ENCODE data around the gene KIAA0319L.

DNA sequence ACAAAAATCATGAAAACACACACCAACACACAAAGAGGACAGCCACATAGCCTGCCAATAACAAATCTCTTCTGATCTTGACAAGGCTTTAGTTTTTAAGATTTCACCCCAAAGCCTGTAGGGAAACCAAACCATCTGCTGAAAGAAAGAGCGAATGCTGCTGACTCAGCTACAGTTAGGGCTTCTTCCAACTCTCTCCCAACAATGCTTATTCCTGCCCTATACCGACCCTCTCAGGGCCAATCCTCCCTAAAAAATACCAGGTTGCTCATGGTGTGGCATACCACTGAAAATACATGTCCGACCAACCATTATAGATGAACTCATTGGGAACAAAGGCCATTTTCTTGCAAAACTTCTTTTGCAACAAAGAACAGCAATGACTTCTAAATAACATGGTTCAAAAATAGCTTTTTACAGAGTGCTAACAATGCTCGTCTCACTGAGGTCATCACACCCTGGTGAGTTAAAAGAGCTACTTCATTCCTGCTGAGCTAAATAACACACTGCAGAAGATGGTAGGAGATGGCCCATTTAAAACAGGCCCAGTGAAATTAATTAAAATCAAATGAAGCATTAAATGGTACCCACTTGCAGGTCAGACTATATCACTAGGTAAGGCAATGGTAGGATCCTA is 86.1 kb downstream of the KIAA0319L start:
- TF ChIP-seq POLR2A (IDR thresholded peaks at IDR 0.05; ENCODE audit: low read length) (no peak), GATA1 (IDR thresholded peaks at IDR 0.05; ENCODE audit: low read depth, low read length) (no peak)

All from erythroblast (primary cell).